HCT116 (cell line): ENCODE data around the gene MEI1.

Experiments
- FOSL1 ChIP-seq: IDR thresholded peaks from 2 replicates; pipeline ENCODE4 v1.6.1; 2012; ENCODE audit warnings: low read depth
- POLR2A ChIP-seq: IDR thresholded peaks from 2 replicates; pipeline ENCODE4 v1.7.0; 2011; ENCODE audit warnings: borderline replicate concordance; ENCODE audit not compliant: insufficient read depth, insufficient read length; ENCODE audit errors: extremely low read depth
- POLR2AphosphoS5 ChIP-seq: IDR thresholded peaks from 2 replicates; pipeline ENCODE4 v1.6.1; 2011; ENCODE audit warnings: mild to moderate bottlenecking, low read depth, low read length, moderate library complexity
- RAD21 ChIP-seq: IDR thresholded peaks from 2 replicates; pipeline ENCODE4 v1.6.1; 2012; ENCODE audit warnings: low read depth, mild to moderate bottlenecking
- TF ChIP-seq, protein P1 (sequence below): IDR thresholded peaks from 2 replicates; pipeline ENCODE4 v1.6.1; 2012; ENCODE audit warnings: low read depth
- TF ChIP-seq, protein P2 (sequence below), 3 experiments: fragments of 200-600 bp in 1 of 3; sonication (generic) in 1 of 3; IDR thresholded peaks in 2 of 3; conservative IDR thresholded peaks in 1 of 3; 2 replicates each; pipeline ENCODE4 v1.5.1; 2012 to 2017; ENCODE audit warnings: low read depth in 2 of 3, low read length in 2 of 3, antibody characterized with exemption in 1 of 3, borderline replicate concordance in 1 of 3, control low read depth in 1 of 3, mild to moderate bottlenecking in 1 of 3, mixed read lengths in 1 of 3, mixed run types in 1 of 3, moderate library complexity in 1 of 3; ENCODE audit not compliant: insufficient read depth in 1 of 3

DNA sequence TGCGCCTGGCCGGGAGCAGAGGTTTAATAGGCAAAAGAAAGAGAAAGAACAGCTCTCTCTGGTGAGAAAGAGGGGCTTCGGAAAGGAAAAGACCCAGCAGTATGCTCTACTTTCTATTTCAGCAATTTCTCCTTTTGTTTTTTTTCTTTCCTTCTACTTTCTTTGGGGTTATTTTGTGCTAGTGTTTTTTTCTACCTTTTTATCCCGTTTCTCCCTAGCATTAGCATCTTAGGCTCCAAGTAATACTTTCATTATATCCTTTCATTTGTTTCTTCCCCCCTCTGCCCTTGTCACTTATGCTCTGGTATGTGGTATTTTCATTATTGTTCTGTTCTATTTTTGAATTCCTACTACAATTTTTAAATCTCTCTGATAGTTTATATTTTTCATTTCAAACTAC lies 15.1 kb upstream of the MEI1 start:
- TF ChIP-seq POLR2A (no peak), RAD21 (no peak), POLR2AphosphoS5 (no peak), FOSL1 (no peak)
- TF ChIP-seq, protein P1, sequence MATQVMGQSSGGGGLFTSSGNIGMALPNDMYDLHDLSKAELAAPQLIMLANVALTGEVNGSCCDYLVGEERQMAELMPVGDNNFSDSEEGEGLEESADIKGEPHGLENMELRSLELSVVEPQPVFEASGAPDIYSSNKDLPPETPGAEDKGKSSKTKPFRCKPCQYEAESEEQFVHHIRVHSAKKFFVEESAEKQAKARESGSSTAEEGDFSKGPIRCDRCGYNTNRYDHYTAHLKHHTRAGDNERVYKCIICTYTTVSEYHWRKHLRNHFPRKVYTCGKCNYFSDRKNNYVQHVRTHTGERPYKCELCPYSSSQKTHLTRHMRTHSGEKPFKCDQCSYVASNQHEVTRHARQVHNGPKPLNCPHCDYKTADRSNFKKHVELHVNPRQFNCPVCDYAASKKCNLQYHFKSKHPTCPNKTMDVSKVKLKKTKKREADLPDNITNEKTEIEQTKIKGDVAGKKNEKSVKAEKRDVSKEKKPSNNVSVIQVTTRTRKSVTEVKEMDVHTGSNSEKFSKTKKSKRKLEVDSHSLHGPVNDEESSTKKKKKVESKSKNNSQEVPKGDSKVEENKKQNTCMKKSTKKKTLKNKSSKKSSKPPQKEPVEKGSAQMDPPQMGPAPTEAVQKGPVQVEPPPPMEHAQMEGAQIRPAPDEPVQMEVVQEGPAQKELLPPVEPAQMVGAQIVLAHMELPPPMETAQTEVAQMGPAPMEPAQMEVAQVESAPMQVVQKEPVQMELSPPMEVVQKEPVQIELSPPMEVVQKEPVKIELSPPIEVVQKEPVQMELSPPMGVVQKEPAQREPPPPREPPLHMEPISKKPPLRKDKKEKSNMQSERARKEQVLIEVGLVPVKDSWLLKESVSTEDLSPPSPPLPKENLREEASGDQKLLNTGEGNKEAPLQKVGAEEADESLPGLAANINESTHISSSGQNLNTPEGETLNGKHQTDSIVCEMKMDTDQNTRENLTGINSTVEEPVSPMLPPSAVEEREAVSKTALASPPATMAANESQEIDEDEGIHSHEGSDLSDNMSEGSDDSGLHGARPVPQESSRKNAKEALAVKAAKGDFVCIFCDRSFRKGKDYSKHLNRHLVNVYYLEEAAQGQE, result no peak
- TF ChIP-seq, protein P2, sequence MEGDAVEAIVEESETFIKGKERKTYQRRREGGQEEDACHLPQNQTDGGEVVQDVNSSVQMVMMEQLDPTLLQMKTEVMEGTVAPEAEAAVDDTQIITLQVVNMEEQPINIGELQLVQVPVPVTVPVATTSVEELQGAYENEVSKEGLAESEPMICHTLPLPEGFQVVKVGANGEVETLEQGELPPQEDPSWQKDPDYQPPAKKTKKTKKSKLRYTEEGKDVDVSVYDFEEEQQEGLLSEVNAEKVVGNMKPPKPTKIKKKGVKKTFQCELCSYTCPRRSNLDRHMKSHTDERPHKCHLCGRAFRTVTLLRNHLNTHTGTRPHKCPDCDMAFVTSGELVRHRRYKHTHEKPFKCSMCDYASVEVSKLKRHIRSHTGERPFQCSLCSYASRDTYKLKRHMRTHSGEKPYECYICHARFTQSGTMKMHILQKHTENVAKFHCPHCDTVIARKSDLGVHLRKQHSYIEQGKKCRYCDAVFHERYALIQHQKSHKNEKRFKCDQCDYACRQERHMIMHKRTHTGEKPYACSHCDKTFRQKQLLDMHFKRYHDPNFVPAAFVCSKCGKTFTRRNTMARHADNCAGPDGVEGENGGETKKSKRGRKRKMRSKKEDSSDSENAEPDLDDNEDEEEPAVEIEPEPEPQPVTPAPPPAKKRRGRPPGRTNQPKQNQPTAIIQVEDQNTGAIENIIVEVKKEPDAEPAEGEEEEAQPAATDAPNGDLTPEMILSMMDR (IDR thresholded peaks at IDR 0.05 in 2 of 3, conservative IDR thresholded peaks at IDR 0.05 in 1 of 3; ENCODE audit: borderline replicate concordance in 1 of 3, insufficient read depth in 1 of 3, low read depth in 2 of 3, low read length in 2 of 3), result no peak
